Measurements from ENCODE around the gene MBNL2. TPM values are rescaled to one million over a fixed set of nuclear protein-coding genes. Genes with fewer than 3 reads are reported as not detected.
A peak's percentile ranks its signal among the peaks of the same experiment; 100 is the strongest.
"Not testable (repeated sequence)": the region's sequence is repeated elsewhere in the genome, so short reads cannot be mapped to it uniquely, and the experiment has no call there.

The MBNL2 gene
- total RNA-seq (2014; rRNA removed; shearing (Covaris generic)): 34.2 and 35.7 TPM in 2 replicates

- peak; percentile 98 for DNase-seq (ENCODE audit: low spot score)
Observed at GRCh38 chr13:97221989-97222700, at the start of gene MBNL2. Gene MBNL2, plus strand, starts transcription at chr13:97222333. Its CDS starts 53,903 bp downstream, at chr13:97276236.

GRCh38 chr13:97174638-97175037, 47.5 kb upstream of the MBNL2 start:
- DNase-seq (ENCODE audit: low spot score): peak; percentile 49

DNA sequence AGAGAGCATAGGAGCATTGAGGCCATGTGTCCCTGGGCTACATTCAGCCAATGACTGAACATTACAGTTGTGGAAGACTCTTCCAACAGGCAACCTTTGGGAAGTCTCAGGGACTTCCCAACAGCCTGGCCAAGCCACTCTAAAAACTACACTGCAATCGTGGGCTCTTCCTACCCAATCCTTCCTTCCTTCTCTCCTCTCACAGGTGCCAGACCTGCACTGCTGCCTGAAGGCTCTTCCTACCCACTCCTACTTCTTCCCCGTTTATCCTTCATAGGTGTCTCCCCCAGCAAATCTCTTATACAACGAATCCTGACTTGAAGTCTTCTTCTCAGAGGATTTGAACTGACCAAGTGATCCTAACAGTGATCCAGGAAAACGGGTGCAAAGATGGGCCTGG, 47.1 kb upstream of the MBNL2 start:
- no peak for DNase-seq (ENCODE audit: low spot score)

DNA sequence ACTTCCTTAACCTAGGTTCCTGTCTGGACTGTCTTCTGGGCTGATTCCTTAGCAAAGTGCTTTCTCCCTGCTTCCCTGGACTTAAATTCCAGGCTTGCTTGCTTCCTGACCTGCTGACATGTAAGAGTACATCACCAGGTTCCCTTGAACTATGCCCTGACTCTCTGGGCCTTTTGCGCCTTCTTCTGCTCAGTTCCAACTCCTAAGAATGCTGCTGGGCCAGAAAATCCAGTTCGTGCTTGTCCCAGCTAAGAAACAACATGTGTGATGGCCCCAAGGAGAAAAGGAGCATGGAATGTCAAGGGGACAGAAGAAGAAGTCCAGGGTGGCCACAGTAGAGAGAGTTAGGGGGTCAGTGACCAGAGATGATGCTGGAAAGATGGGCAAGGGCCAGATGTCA, 42.6 kb upstream of the MBNL2 start:
- DNase-seq (ENCODE audit: low spot score): peak; percentile 95

DNA sequence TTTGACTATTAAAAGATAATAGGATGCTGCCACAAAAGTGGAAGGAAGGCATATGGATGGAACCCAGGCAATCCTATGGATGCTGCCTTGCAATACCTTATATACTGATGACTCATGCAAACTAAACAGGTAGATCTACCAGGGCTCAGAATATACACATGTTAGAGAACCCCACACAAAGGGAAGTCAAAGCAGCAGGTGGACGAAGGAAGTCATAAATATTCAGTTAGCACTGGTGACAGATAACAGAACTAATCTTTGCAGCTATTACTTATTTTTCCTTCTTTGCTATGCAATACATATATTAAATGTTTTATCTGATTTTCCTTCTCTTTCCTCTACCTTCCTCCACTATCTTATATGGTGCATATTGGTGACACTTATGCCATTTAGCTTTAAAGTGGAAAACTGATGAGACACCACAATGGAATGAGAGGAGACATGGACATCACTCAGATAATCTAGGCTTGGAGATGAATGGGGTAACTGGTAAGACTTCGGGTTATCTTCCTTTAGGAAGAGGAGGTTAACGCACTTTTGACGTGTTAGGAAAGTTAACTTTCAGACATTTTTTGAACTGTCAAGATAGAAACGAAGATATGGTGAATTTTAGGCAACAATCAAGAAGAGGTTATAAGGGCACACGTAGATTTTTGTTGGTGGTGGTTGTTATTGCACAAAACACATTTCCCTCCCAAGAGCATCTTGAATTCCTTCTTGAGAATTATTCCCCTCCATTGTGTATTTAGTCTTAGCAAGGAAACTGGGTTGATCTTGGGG, 39.8 kb upstream of the MBNL2 start:
- DNase-seq (ENCODE audit: low spot score): peak; percentile 82

DNA sequence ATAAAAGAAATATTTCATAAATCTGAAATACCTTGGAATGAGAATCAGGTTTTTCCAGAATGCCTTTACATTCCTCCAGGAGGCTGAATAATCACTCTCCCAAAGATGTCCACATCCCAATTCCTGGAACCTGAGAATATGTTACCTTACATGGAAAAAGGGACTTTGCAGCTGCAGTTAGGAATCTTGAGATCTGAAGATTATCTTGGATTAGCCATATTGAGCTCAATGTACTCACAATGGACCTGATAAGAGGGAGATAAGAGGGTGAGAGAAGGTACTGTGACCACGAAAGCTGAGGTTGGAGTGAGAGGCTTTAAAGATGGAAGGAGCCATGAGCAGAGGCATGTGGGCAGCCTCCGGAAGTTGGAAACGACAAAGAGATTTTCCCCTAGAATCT, 36.8 kb upstream of the MBNL2 start:
- no peak for DNase-seq (ENCODE audit: low spot score)

GRCh38 chr13:97185751-97186150, 36.4 kb upstream of the MBNL2 start:
- no peak for DNase-seq (ENCODE audit: low spot score)

DNA sequence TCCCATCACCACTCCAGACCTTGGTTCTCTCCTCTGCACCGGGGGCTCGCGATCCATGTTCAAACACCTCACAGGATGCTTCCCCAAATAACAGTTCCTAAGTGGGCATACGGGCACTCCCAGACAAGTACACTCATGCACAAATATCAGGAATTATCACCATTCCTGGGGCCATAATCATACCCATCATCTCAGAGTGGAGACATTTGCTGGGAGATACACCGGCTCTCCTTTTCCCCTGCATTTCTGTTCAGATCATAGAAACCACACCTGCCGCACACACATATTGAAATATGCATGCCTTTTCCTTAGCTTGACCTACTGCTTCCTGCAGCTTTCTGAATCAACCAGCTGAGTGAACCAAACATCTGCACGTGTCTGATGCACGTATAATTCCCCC, 33.9 kb upstream of the MBNL2 start:
- no peak for DNase-seq (ENCODE audit: low spot score)

DNA sequence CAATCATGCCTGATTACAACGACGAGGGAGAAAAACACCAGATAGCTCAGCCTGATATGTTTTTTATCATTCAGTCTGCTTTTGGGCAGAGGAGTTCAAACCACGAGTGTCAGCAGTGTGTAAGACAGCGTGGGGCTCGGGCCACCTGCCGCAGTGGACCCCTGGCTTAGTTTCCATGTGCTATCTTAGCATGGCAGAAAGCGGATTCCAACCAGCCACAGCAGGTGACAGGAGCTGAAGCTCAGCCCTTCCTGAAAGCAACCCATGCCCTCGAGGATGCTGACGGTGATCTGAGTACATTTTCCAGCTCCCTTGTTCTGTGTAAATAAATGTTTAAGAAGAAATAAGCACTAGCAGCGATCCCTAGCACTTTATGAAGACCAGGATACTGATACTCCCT, 32.2 kb upstream of the MBNL2 start:
- no peak for DNase-seq (ENCODE audit: low spot score)

DNA sequence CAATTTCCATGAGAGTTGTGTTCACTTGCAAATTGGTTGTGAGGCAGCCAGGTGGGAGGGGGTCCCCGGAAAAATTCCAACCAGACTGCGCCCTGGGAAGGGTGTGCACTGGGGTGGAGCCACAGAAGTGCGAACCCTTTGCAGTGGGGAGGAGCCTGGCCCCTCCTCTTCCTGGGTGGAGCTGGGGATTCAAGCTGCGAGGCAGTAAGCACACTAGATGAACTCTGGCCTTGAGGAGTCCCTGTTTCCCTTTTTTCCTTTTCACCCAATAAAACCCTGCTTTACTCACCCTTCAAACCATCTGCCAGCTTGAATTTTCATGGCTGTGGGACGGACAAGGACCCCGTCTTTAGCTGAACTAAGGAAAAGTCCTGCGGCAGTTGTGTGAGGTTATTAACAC, 31.0 kb upstream of the MBNL2 start:
- DNase-seq (ENCODE audit: low spot score): peak; percentile 96

- DNase-seq (ENCODE audit: low spot score): no peak
Observed at GRCh38 chr13:97191615-97192014, 30.5 kb upstream of the MBNL2 start.

- peak; percentile 83 for DNase-seq (ENCODE audit: low spot score)
Observed at GRCh38 chr13:97192166-97192565, 30.0 kb upstream of the MBNL2 start.

- no peak for DNase-seq (ENCODE audit: low spot score)
Observed at GRCh38 chr13:97193577-97193976, 28.6 kb upstream of the MBNL2 start.

- DNase-seq (ENCODE audit: low spot score): peak; percentile 91
Observed at GRCh38 chr13:97194479-97194878, 27.7 kb upstream of the MBNL2 start.

GRCh38 chr13:97196340-97196739, 25.8 kb upstream of the MBNL2 start:
- no peak for DNase-seq (ENCODE audit: low spot score)

- no peak for DNase-seq (ENCODE audit: low spot score)
Observed at GRCh38 chr13:97198753-97199152, 23.4 kb upstream of the MBNL2 start.

DNA sequence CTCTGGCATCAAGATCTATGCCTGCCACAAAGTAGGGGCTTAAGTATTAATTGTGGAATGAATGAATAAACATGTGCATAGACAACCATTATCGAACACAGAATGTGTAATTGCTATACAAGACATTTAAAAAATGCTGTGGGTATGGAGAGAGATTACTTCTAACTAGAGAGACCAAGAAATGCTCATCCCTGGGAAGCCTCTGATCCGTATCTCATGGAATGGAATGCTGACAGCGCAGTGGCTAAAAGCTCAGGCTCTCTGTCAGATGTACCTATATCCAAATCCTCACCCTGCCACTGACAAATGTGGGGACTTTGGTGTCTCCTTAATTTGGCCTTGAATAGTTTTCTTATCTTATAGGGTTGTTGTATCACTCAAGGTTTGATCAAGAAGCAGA, 22.7 kb upstream of the MBNL2 start:
- no peak for DNase-seq (ENCODE audit: low spot score)

DNA sequence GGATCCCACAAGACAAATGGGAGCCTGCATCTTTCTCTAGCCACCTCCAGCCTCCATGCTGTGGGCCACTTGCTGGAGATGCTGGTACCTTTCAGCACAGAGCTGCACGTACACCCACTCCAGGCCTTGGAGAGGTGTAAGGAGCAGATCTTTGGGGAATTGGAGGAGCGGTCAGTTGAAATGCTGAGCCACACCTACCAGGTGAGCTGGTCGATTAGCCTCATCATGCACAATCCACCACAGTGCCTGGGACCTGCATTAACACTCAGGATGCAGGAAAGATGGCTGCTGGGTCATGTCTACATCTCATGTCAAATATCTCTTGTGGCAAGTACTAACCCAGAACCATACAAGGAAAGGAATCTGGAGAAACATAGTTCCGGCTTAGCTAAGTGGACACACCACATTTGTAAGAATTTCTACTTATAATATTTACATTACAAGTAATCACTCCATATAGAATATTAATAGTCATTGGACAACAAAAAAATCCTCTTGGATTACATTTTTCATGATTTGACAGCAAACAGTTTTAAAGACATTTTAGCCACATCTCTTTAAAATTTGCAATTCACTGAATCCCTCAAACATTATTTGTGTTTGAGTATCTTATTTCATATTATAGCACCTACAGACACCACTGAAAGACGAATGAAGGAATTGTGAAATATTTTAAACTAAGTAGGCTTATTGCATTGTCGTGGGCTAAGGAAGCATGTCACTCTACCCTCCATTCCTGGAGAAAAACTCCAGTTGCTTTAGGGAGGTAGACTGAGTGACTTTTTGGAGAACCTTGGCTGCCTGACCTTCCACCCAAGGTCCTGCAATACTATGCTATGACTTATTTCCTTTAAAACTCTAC, 21.8 kb upstream of the MBNL2 start:
- DNase-seq (ENCODE audit: low spot score): no peak

- DNase-seq (ENCODE audit: low spot score): no peak
Observed at GRCh38 chr13:97202761-97203160, 19.4 kb upstream of the MBNL2 start.

GRCh38 chr13:97205465-97205864, 16.7 kb upstream of the MBNL2 start:
- no peak for DNase-seq (ENCODE audit: low spot score)

DNA sequence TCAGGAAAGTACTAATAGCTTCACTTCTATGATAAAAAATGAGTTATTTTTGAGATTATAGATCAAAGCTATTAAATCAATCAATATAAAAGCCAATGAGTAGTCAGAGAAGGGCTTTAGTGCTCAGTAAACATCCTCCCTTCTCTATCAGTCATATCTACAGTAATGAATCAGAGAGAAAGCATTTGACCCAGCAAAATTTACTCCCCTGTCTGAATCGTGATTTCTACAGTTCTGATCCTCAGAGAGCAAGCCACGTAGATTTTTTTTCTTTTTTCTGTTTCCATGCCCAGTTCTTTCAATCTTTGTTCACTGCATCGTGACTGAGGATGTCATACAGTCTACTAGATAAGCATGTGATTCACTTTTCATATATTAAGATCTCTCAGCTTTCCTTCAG, 16.2 kb upstream of the MBNL2 start:
- DNase-seq (ENCODE audit: low spot score): peak; percentile 83

- DNase-seq (ENCODE audit: low spot score): not testable (repeated sequence)
Observed at GRCh38 chr13:97207252-97207651, 14.9 kb upstream of the MBNL2 start.
